H1 (cell line): ENCODE results near the gene ENPP3. TPM values are rescaled to one million over a fixed set of nuclear protein-coding genes. Genes with fewer than 3 reads are reported as not detected.

ENCODE experiments used
- GABPA ChIP-seq: IDR thresholded peaks from 2 replicates; pipeline ENCODE4 v1.6.1; 2011; ENCODE audit warnings: mild to moderate bottlenecking, low read length, moderate library complexity, borderline replicate concordance; ENCODE audit not compliant: insufficient read depth
- HDAC6 ChIP-seq: IDR thresholded peaks from one replicate; pipeline ENCODE4 v1.7.1; 2012; ENCODE audit warnings: low read depth, mild to moderate bottlenecking, inconsistent platforms, low read length, moderate library complexity
- POLR2AphosphoS5 ChIP-seq: IDR thresholded peaks from 2 replicates; pipeline ENCODE4 v1.6.1; 2011; ENCODE audit warnings: low read depth, low read length
- SAP30 ChIP-seq: fragments of 300-600 bp; sonication (generic); IDR thresholded peaks from 2 replicates; pipeline ENCODE4 v1.7.1; 2012; ENCODE audit warnings: low read length, moderate library complexity, mild to moderate bottlenecking, inconsistent platforms; ENCODE audit not compliant: insufficient read depth, insufficient replicate concordance
- polyA plus RNA-seq, 7 experiments: library from polyadenylated mRNA; depleted of rRNA in 3 of 7; stranded (reverse) in 5 of 7; unstranded in 2 of 7; fragments of >200 nt in 5 of 7; fragments of 200-250 nt in 2 of 7; gene quantifications; 1 replicate in 5 of 7; 2 replicates in 1 of 7; 4 replicates in 1 of 7; pipeline versions ENCODE4 v1.2.1 to v1.2.3, GENCODE V29; 2011 to 2013; ENCODE audit warnings: missing spikeins in 2 of 7, mixed read lengths in 2 of 7
- total RNA-seq: library from RNA; stranded (reverse); fragmentation: NEBNext Ultra II Directional; extraction: Animal tissue kit (Norgen Biotek cat#: 25700); gene quantifications from 2 replicates; pipeline ENCODE4 v1.2.1, GENCODE V29; 2021

Gene ENPP3
- total and polyA plus RNA-seq, 2 of the 8 experiments (the other 6 are each of a cell fraction or from before 2014, with no cell fraction given): 0.11 TPM; not detected in 1

GRCh38 chr6:131635384-131636340 is 1.4 kb upstream of the ENPP3 start (continued):
- TF ChIP-seq HDAC6 (no peak), GABPA (no peak), SAP30 (no peak), POLR2AphosphoS5 (no peak)
